Naive thymus-derived CD4-positive, alpha-beta T cell (primary cell): ENCODE measurements around the gene PIGX. TPM values are rescaled to one million over a fixed set of nuclear protein-coding genes. Genes with fewer than 3 reads are reported as not detected.

Experiments
- ATAC-seq: fragments of 150-1000 bp; cut with Tn5 transposase; 2 replicates; pipeline ENCODE4 v1.10.0; 2021; ENCODE audit warnings: mild to moderate bottlenecking, moderate library complexity
- CTCF ChIA-PET: fragments of 350-600 bp; sonication (Branson Sonifier 250); formaldehyde crosslinking; loops from one replicate; lab custom pipeline; 2021; ENCODE audit warnings: antibody characterized with exemption; lab: Charles Lee
- POLR2A ChIA-PET: fragments of 350-600 bp; sonication (Branson Sonifier 250); formaldehyde crosslinking; loops from one replicate; lab custom pipeline; 2021; ENCODE audit warnings: antibody characterized with exemption, inconsistent platforms; lab: Charles Lee
- DNase-seq, 9 donors: peaks; one replicate each; pipeline versions ENCODE4 v3.0.0 to v3.0.0-alpha.2; 2020 to 2022; ENCODE audit warnings: mixed read lengths in 1 of 9
- H3K27ac ChIP-seq: one replicate; pipeline ENCODE4 v1.7.0; 2013; ENCODE audit warnings: mild to moderate bottlenecking, low read depth, low read length, moderate library complexity
- H3K27me3 ChIP-seq, 2 donors: one replicate each; pipeline ENCODE4 v1.7.0; 2013; ENCODE audit warnings: low read length in 2 of 2, mild to moderate bottlenecking in 2 of 2, moderate library complexity in 2 of 2; ENCODE audit not compliant: control insufficient read depth in 2 of 2, insufficient read depth in 2 of 2
- H3K36me3 ChIP-seq, 3 experiments: 1 replicate in 2 of 3; 2 replicates in 1 of 3; pipeline ENCODE4 v1.7.0; 2013; ENCODE audit warnings: low read length in 3 of 3, mild to moderate bottlenecking in 3 of 3, moderate library complexity in 1 of 3; ENCODE audit not compliant: insufficient read depth in 3 of 3, control insufficient read depth in 2 of 3
- H3K4me1 ChIP-seq, 2 donors: one replicate each; pipeline ENCODE4 v1.7.0; 2013; ENCODE audit warnings: low read length in 2 of 2, mild to moderate bottlenecking in 2 of 2, moderate library complexity in 1 of 2; ENCODE audit not compliant: control insufficient read depth in 2 of 2, insufficient read depth in 2 of 2
- H3K4me3 ChIP-seq: 2 replicates; pipeline ENCODE4 v1.7.0; 2013; ENCODE audit warnings: mild to moderate bottlenecking, low read length
- H3K9me3 ChIP-seq, 3 experiments: 1 replicate in 2 of 3; 2 replicates in 1 of 3; pipeline ENCODE4 v1.7.0; 2013; ENCODE audit warnings: low read length in 3 of 3; ENCODE audit not compliant: control insufficient read depth in 2 of 3
- H3K27ac Mint-ChIP-seq, 9 donors: one replicate each; pipeline ENCODE4 v1.8.0; 2020 to 2022; ENCODE audit warnings: mixed read lengths in 9 of 9, mild to moderate bottlenecking in 8 of 9, moderate library complexity in 5 of 9, inconsistent platforms in 2 of 9
- H3K27me3 Mint-ChIP-seq, 5 donors: one replicate each; pipeline ENCODE4 v1.8.0; 2021 to 2022; ENCODE audit warnings: mixed read lengths in 5 of 5, mild to moderate bottlenecking in 1 of 5
- H3K36me3 Mint-ChIP-seq, 5 donors: one replicate each; pipeline ENCODE4 v1.8.0; 2020 to 2022; ENCODE audit warnings: mixed read lengths in 5 of 5, mild to moderate bottlenecking in 3 of 5, inconsistent platforms in 1 of 5
- H3K4me1 Mint-ChIP-seq, 7 donors: one replicate each; pipeline ENCODE4 v1.8.0; 2020 to 2022; ENCODE audit warnings: mixed read lengths in 7 of 7, mild to moderate bottlenecking in 3 of 7, inconsistent platforms in 1 of 7
- H3K4me3 Mint-ChIP-seq, 10 donors: one replicate each; pipeline ENCODE4 v1.8.0; 2020 to 2022; ENCODE audit warnings: mild to moderate bottlenecking in 10 of 10, mixed read lengths in 10 of 10, moderate library complexity in 6 of 10, inconsistent platforms in 2 of 10
- H3K9me3 Mint-ChIP-seq, 11 donors: one replicate each; pipeline ENCODE4 v1.8.0; 2020 to 2022; ENCODE audit warnings: mixed read lengths in 11 of 11, mild to moderate bottlenecking in 4 of 11, inconsistent platforms in 1 of 11, moderate library complexity in 1 of 11
- intact Hi-C, 2 donors: fragments of 100-400 bp; cut with micrococcal nuclease; formaldehyde crosslinking; loops; one replicate each; pipeline ENCODE4 v1.15.1; 2023
- polyA plus RNA-seq, 2 donors: library from polyadenylated mRNA; unstranded; fragments of 300-500 nt; fragmentation: Illumina TruSeq; gene quantifications; one replicate each; pipeline ENCODE4 v1.2.3, GENCODE V29; 2021
- total RNA-seq, 6 experiments: library from RNA in 5 of 6; stranded (reverse) in 5 of 6; gene quantifications; 1 replicate in 5 of 6; 2 replicates in 1 of 6; pipeline ENCODE4 v1.2.3 and lab custom pipeline; 2021 to 2026

The PIGX gene
- total and polyA plus RNA-seq, 7 experiments from 2014 or later: 13.7 to 58.5 (median 20.0) TPM

DNA sequence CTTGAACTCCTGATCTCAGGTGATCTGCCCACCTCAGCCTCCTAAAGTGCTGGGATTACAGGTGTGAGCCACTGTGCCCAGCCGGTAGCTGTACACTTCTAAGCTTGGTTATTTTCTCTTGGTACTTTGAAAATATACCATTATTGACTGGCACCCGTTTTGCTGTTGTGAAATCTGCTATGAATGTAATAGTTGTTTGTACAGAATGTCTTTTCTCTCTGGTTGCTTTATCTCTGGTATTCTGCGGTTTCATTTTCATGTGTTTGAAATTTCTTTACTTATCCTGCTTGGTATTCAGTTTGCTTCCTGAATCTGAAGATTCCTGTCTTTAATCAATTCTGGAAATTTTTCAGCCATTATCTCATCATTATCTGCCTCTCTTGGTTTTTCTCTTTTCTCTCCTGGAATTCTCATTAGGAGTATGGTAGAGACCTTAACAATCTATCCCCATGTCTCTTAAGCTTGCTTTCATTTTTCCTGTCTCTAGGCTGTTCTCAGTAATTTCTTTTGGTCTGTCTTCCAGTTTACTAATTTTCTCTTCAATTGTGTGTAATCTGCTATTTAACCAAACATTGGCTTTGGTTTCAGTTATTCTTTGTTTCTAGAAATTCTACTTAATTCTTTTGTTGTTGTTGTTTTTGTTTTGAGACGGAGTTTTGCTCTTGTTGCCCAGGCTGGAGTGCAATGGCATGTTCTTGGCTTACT lies 24.6 kb downstream of the PIGX start:
- H3K36me3 ChIP-seq: peaks cover 0 to 7% (median 0%) of the 10 kb centered on the region in 3 experiments
- H3K27ac ChIP-seq: no peak overlapping the region
- H3K4me3 ChIP-seq: no peak overlapping the region
- peaks cover 10% of the 10 kb centered on the region in 2 donors for H3K4me1 ChIP-seq
- peaks cover 14 to 20% (median 15%) of the 10 kb centered on the region in 7 donors for H3K4me1 Mint-ChIP-seq
- H3K9me3 ChIP-seq: no peaks in the 10 kb centered on the region
- intact Hi-C loops: no loop called here
- ATAC-seq (no peak), DNase-seq (no peak)
- H3K9me3 Mint-ChIP-seq: peaks cover 0 to 6% (median 0%) of the 10 kb centered on the region in 11 donors
- no peak overlapping the region for H3K4me3 Mint-ChIP-seq
- ChIA-PET CTCF (no interaction called here), POLR2A (no interaction called here)
- no peak overlapping the region for H3K27ac Mint-ChIP-seq
- H3K36me3 Mint-ChIP-seq: peaks cover 4 to 27% (median 12%) of the 10 kb centered on the region in 5 donors
- no peaks in the 10 kb centered on the region for H3K27me3 ChIP-seq
- H3K27me3 Mint-ChIP-seq: no peaks in the 10 kb centered on the region

DNA sequence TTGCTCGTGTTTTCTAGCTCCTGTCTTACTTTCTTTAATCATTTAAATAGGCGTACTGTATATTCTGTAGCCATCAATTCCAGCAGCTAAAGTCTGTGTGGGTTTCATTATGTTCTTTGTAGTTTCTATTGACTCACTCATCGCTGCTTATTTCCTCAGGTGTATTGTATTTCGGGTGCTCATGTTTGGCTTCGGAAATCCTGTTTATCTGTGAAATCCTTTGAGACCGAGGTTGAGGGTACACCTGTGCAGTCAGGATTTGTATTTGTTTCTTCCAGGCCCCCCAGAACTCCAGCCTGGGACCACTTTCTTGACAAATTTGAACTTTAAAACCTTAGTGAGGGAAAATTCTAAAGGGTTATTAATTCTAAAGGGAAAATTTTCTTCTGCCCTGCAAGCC lies 25.5 kb downstream of the PIGX start:
- no peak for ATAC-seq
- POLR2A ChIA-PET: no interaction called here
- intact Hi-C loops: loop anchor here in 1 of 2 donors (2.0 kb wide), 2 partner anchors 561 to 817 kb away; partner anchors contain the start of genes BDH1 and DLG1

DNA sequence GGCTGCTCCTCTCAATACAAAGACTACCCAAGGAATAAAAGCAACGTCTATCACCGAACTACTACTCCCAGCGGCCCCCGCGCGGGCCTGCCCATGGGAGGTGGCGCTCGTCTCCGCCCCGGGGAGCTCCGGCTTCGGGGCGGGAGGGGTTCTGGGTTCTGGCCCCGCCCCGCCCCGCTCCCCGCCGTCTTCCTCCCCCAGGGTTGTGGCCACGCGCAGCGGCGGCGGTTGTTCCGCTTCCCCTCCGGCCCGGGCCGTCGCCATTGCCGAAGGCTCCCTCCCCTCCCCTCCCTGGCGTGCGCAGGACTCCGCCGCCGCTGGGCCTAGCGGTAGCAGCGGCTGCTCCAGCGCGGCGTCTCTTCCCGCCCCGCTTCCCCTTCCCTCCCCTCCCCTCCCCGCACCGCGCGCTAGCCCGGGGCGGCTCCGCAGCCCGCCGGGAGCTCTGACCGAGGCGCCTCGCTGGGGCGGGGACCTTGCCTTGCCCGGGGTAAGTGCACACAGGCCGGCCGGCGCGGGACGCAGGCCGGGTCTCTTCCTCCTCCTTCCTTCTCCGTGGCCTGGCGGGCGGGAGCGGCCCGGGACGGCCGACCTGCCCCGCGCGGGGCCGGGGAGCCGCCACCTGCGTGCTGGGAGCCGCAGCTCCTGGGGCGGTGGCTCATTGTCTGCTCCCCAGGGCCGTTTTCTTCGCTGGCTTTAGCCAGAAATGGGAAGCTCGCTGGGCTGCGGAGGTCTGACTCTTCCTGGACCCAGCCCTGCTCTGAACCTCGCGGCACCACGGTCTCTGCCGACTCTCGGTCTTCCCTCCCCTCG lies 27.7 kb downstream of the PIGX start, which contains the start of gene PAK2:
Gene PAK2, plus strand, starts transcription at position 187 of the 810 bp plus-strand sequence. CDS start 42,790 bp downstream, outside the sequence.
- H3K27me3 ChIP-seq: no peaks in the 10 kb centered on the region
- CTCF ChIA-PET: interaction anchor here (0.6 kb wide), 1 partner anchor 241 kb away, joined by 3 read pairs; no protein-coding TSS in a partner anchor
- peak within 1 kb of the TSS; percentile 94 for H3K27ac ChIP-seq
- peak; percentile 80 to 92 (median 85) for DNase-seq
- peaks cover 0 to 6% (median 0%) of the 10 kb centered on the region in 11 donors for H3K9me3 Mint-ChIP-seq
- POLR2A ChIA-PET: interaction anchor here (0.6 to 3.2 kb wide), 23 partner anchors 9 to 1340 kb away, joined by 3 to 33 read pairs (median 4); partner anchors contain the start of genes CEP19, FBXO45, NCBP2 and NRROS
- H3K4me1 ChIP-seq: peaks cover 15 to 25% of the 10 kb centered on the region in 2 donors
- peak within 1 kb of the TSS; percentile 90 to 100 (median 100) for H3K4me3 Mint-ChIP-seq
- peak within 1 kb of the TSS; percentile 78 for H3K4me3 ChIP-seq
- no peaks in the 10 kb centered on the region for H3K27me3 Mint-ChIP-seq
- H3K9me3 ChIP-seq: no peaks in the 10 kb centered on the region
- H3K36me3 Mint-ChIP-seq: peaks cover 0 to 20% (median 7%) of the 10 kb centered on the region in 5 donors
- peak within 1 kb of the TSS; percentile 93 to 100 (median 99) for H3K27ac Mint-ChIP-seq
- H3K36me3 ChIP-seq: peaks cover 0 to 3% (median 0%) of the 10 kb centered on the region in 3 experiments
- peak; percentile 95 for ATAC-seq
- intact Hi-C loops: loop anchor here (1.0 to 10.0 kb wide), 15 partner anchors 28 to 1195 kb away; partner anchors contain the start of genes CEP19 (in 2 of the 2), FBXO45 (in 2 of the 2), NCBP2 (in 2 of the 2) and PIGX (in 2 of the 2)
- peaks cover 25 to 38% (median 29%) of the 10 kb centered on the region in 7 donors for H3K4me1 Mint-ChIP-seq

More for the DNA sequence above, 25.5 kb downstream of the PIGX start:
- Mint-ChIP-seq H3K9me3 (peaks cover 0 to 6% (median 0%) of the 10 kb centered on the region in 11 donors), H3K36me3 (peaks cover 4 to 26% (median 12%) of the 10 kb centered on the region in 5 donors), H3K4me3 (no peak overlapping the region), H3K27ac (peak overlapping the region in 1 of 9 donors; percentile 37), H3K27me3 (no peaks in the 10 kb centered on the region), H3K4me1 (peaks cover 16 to 22% (median 18%) of the 10 kb centered on the region in 7 donors)
- Histone ChIP-seq H3K36me3 (peaks cover 0 to 7% (median 0%) of the 10 kb centered on the region in 3 experiments), H3K27me3 (no peaks in the 10 kb centered on the region), H3K27ac (no peak overlapping the region), H3K9me3 (no peaks in the 10 kb centered on the region), H3K4me1 (peaks cover 10 to 16% of the 10 kb centered on the region in 2 donors), H3K4me3 (no peak overlapping the region)
- no peak for DNase-seq
- CTCF ChIA-PET: interaction anchor here (0.6 kb wide), 1 partner anchor 472 kb away, joined by 6 read pairs; no protein-coding TSS in a partner anchor

DNA sequence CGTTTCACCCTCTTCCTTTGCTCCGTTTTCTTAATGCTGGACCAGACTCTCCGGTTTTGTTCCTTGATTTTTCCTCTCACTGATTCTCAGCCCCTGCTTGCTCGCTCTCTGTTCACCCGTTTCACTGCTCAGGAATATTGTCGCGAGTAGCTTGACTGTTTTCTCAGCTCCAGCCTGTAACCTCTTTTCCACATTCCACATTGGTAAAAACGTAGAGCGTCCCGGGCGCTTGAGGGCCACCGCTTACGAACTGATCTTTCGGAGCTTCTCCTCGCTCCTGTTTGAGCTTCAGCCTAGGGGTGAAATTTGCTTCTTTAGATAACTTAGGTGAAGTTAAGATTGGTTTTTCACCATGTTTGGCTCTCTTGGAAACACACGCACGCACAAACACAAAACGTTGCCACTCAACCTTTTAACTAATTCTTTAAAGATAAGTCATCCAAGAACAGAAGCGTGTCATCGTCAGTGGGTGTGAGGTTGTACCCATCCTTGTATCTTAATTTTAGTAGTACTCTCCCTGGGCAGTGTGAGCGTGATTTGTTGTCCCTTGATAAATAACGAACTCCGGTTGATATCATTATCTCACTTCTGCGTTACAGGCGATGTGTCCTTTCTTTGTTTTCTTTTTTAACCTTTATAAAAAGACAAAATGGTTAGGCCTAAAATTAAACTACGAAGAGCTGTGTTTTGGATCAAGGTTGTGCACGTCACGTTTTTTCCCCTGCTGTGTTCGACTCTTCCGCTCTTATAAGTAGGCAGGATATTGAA lies 28.5 kb downstream of the PIGX start:
- H3K9me3 Mint-ChIP-seq: peaks cover 0 to 5% (median 0%) of the 10 kb centered on the region in 11 donors
- CTCF ChIA-PET: interaction anchor here (1.0 kb wide), 1 partner anchor 202 kb away, joined by 3 read pairs; the partner anchor contains the start of gene NCBP2

DNA sequence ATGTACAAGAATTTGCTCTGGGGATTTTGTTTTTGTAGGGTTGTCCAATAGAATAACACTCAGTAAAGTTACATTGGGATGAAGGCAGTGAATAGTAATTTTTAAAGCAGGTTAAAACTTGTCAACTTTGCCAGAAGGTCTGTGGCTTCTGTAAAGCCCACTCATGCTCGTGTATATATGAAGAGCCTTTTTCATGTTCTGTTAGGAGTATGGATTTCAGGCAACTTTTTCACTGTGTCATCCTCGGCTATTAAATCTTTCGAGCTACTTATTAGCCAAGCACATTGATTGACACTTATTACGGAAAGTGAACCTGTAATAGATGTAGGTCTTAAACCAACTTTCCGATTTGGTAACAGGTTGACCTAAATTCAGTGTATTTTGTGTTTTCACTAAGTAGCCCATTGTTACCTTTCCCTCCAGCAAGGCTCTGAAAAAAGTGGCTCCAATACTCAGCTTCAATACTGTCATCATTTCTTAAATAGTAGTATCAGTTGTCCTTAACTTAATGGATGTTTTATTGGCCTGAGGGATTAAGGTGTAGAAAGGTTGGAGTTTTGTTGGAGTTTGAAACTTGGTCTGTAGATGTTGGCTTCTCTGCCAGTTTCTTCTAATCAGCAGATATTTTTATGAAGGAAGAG lies 29.2 kb downstream of the PIGX start:
- no peaks in the 10 kb centered on the region for H3K9me3 ChIP-seq
- ATAC-seq (no peak), DNase-seq (no peak)
- Mint-ChIP-seq H3K27ac (peak overlapping the region; percentile 93 to 100 (median 99)), H3K27me3 (no peaks in the 10 kb centered on the region), H3K4me3 (peak overlapping the region; percentile 90 to 100 (median 100)), H3K9me3 (peaks cover 0 to 5% (median 0%) of the 10 kb centered on the region in 11 donors), H3K36me3 (peaks cover 0 to 23% (median 8%) of the 10 kb centered on the region in 5 donors), H3K4me1 (peaks cover 25 to 49% (median 35%) of the 10 kb centered on the region in 7 donors)
- ChIA-PET CTCF (interaction anchor here (1.0 kb wide), 1 partner anchor 201 kb away, joined by 3 read pairs; the partner anchor contains the start of gene NCBP2), POLR2A (interaction anchor here (0.7 to 3.2 kb wide), 15 partner anchors 15 to 562 kb away, joined by 3 to 33 read pairs (median 4); partner anchors contain the start of genes CEP19, FBXO45, NCBP2 and PIGX)
- H3K27ac ChIP-seq: peak overlapping the region; percentile 94
- H3K4me3 ChIP-seq: peak overlapping the region; percentile 78
- intact Hi-C loops: loop anchor here (1.0 to 10.0 kb wide), 10 partner anchors 12 to 1197 kb away; partner anchors contain the start of genes FBXO45 (in 1 of the 2), NRROS (in 1 of the 2), PPP1R2 (in 1 of the 2) and RNF168 (in 1 of the 2)
- peaks cover 15 to 25% of the 10 kb centered on the region in 2 donors for H3K4me1 ChIP-seq
- no peaks in the 10 kb centered on the region for H3K27me3 ChIP-seq
- H3K36me3 ChIP-seq: peaks cover 0 to 9% (median 0%) of the 10 kb centered on the region in 3 experiments

More for the DNA sequence above, 28.5 kb downstream of the PIGX start:
- POLR2A ChIA-PET: interaction anchor here (0.5 to 3.2 kb wide), 27 partner anchors 9 to 1460 kb away, joined by 3 to 33 read pairs (median 4); partner anchors contain the start of genes CEP19, FBXO45, NCBP2 and NRROS
- Mint-ChIP-seq H3K27me3 (no peaks in the 10 kb centered on the region), H3K36me3 (peaks cover 0 to 18% (median 5%) of the 10 kb centered on the region in 5 donors), H3K27ac (peak overlapping the region; percentile 93 to 100 (median 99)), H3K4me3 (peak overlapping the region; percentile 90 to 100 (median 100)), H3K4me1 (peaks cover 25 to 43% (median 32%) of the 10 kb centered on the region in 7 donors)
- no peaks in the 10 kb centered on the region for H3K27me3 ChIP-seq
- ATAC-seq (peak; percentile 41), DNase-seq (peak in 8 of 9 donors; percentile 11 to 81 (median 68))
- intact Hi-C loops: loop anchor here (1.0 to 10.0 kb wide), 11 partner anchors 13 to 1196 kb away; partner anchors contain the start of genes NCBP2 (in 2 of the 2), FBXO45 (in 1 of the 2), NRROS (in 1 of the 2) and PPP1R2 (in 1 of the 2)
- H3K4me3 ChIP-seq: peak overlapping the region; percentile 78
- H3K27ac ChIP-seq: peak overlapping the region; percentile 94
- H3K9me3 ChIP-seq: no peaks in the 10 kb centered on the region
- H3K36me3 ChIP-seq: peaks cover 0 to 3% (median 0%) of the 10 kb centered on the region in 3 experiments
- H3K4me1 ChIP-seq: peaks cover 15 to 25% of the 10 kb centered on the region in 2 donors
